Measurements from ENCODE around the gene AAGAB. TPM values are rescaled to one million over a fixed set of nuclear protein-coding genes. Genes with fewer than 3 reads are reported as not detected.

The AAGAB gene
- total RNA-seq, 1 experiment from 2014 or later, result 46.3 TPM

DNA sequence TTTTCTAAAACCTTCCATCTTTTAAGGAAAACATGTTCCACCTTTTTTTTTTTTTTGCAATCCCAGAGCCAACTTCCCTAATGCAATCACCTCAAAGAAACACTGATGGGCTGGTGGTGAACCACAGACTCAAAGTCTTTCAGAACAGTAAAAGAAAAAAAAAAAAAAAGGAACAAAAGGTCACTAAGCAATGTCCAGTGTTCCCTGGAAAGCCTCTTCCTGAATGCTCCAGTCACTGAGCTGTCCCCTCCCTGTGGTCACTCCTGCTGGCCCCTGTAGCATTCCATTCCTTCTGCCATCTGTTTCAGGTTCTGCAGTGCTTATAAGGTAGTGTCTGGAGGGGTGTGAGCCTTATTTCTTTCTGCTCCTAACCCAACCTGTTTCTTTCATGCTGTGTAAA lies 53.3 kb downstream of the AAGAB start:
- no peak overlapping the region for H3K9ac ChIP-seq (ENCODE audit: low read length)
- no peak overlapping the region for H3K4me2 ChIP-seq (ENCODE audit: low read depth, low read length, poor library complexity, severe bottlenecking)
- H3K36me3 ChIP-seq (ENCODE audit: insufficient read depth, low read length), result no peaks in the 10 kb centered on the region
- H3K9me2 ChIP-seq (replicated peaks; ENCODE audit: insufficient read depth, low read length), result no peaks in the 10 kb centered on the region
- no peaks in the 10 kb centered on the region for H3K79me2 ChIP-seq (ENCODE audit: low read length)
- no peak overlapping the region for H2AFZ ChIP-seq (ENCODE audit: low read length)
- DNase-seq, result no peak
- no peaks in the 10 kb centered on the region for H4K20me1 ChIP-seq (ENCODE audit: insufficient read depth, low read depth, low read length)
- H3K4me1 ChIP-seq (ENCODE audit: low read length), result peaks cover 5% of the 10 kb centered on the region; the same call in 1 of the 2 replicates
- no peaks in the 10 kb centered on the region for H3K9me3 ChIP-seq (ENCODE audit: low read length)
- H3K27ac ChIP-seq (ENCODE audit: low read length), result no peak overlapping the region
- no peak overlapping the region for H3K4me3 ChIP-seq (ENCODE audit: low read length)
- no peaks in the 10 kb centered on the region for H3K27me3 ChIP-seq (ENCODE audit: low read length)

DNA sequence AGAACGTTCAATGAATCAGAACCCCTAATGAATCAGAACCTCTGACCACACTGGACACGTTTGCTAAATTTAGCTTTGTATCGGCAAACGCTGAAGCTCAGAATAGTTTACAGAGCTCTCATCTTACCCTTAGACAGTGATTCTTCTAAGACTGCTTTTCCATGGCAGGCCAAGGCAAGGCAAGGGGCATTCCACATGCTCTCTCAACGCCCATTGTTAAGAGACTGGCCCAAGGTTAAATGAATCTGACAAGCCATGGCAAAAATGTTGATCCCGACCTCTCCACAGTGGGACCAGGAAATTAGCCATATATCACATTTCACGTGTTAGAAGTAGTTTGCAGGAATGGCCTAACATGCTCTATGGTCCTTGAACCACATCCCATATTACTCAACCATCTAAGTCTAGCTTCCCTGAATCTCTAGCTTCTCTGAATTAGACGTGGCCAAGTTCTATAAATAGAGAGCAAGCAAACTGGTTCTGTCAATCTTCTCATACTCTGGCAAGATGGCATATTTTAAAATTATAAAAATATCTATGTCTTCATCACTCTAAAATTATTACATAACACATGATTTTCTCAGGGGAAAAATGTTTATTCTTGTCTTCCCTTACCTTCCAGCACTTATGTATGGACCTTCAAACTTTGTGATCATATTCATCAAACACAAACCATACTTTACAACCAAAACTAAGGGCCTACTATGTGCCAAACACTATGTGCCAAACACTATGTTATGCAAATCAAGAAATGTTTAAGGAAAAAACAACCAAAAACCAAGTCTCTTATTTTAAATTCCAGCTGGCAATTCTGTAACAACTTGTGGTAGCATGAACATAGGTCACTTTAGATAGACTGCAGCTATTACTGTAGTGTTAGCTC lies 54.3 kb downstream of the AAGAB start:
- Histone ChIP-seq H3K27ac (ENCODE audit: low read length) (no peak overlapping the region), H3K9me3 (ENCODE audit: low read length) (no peaks in the 10 kb centered on the region), H2AFZ (ENCODE audit: low read length) (no peak overlapping the region), H3K9me2 (replicated peaks; ENCODE audit: insufficient read depth, low read length) (no peaks in the 10 kb centered on the region), H3K4me1 (ENCODE audit: low read length) (peaks cover 5% of the 10 kb centered on the region; the same call in 1 of the 2 replicates), H3K27me3 (ENCODE audit: low read length) (no peaks in the 10 kb centered on the region), H3K79me2 (ENCODE audit: low read length) (no peaks in the 10 kb centered on the region), H3K4me3 (ENCODE audit: low read length) (no peak overlapping the region), H3K36me3 (ENCODE audit: insufficient read depth, low read length) (no peaks in the 10 kb centered on the region), H3K9ac (ENCODE audit: low read length) (no peak overlapping the region), H4K20me1 (ENCODE audit: insufficient read depth, low read depth, low read length) (no peaks in the 10 kb centered on the region), H3K4me2 (ENCODE audit: low read depth, low read length, poor library complexity, severe bottlenecking) (no peak overlapping the region)
- no peak for DNase-seq

DNA sequence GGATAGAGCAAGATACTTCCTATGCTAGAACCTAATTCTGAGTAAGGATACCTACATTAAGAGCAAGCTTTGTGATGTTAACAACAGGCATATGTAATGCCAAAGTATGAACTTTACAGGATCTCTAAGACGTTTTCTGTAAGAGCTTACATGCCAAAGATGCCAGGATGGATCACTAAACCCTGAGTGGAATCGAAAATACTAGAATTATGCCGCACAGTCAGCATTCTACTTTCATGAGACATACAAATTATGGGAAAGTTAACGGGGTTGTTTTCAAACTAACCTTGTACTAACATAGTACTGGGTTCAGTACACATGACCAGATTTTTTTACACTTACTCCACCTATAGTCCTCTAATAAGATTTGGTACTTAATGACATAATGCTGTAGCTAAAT lies 55.1 kb downstream of the AAGAB start:
- peaks cover 5% of the 10 kb centered on the region; the same call in 1 of the 2 replicates for H3K4me1 ChIP-seq (ENCODE audit: low read length)
- DNase-seq, result no peak
- H3K36me3 ChIP-seq (ENCODE audit: insufficient read depth, low read length), result no peaks in the 10 kb centered on the region; the same call in 1 of the 2 replicates
- no peak overlapping the region for H3K27ac ChIP-seq (ENCODE audit: low read length)
- no peaks in the 10 kb centered on the region for H3K9me3 ChIP-seq (ENCODE audit: low read length)
- H3K27me3 ChIP-seq (ENCODE audit: low read length), result no peaks in the 10 kb centered on the region
- H3K9ac ChIP-seq (ENCODE audit: low read length), result no peak overlapping the region
- H3K79me2 ChIP-seq (ENCODE audit: low read length), result no peaks in the 10 kb centered on the region
- no peak overlapping the region for H3K4me2 ChIP-seq (ENCODE audit: low read depth, low read length, poor library complexity, severe bottlenecking)
- no peaks in the 10 kb centered on the region for H3K9me2 ChIP-seq (replicated peaks; ENCODE audit: insufficient read depth, low read length)
- no peak overlapping the region for H3K4me3 ChIP-seq (ENCODE audit: low read length)
- H4K20me1 ChIP-seq (ENCODE audit: insufficient read depth, low read depth, low read length), result no peaks in the 10 kb centered on the region
- H2AFZ ChIP-seq (ENCODE audit: low read length), result no peak overlapping the region

DNA sequence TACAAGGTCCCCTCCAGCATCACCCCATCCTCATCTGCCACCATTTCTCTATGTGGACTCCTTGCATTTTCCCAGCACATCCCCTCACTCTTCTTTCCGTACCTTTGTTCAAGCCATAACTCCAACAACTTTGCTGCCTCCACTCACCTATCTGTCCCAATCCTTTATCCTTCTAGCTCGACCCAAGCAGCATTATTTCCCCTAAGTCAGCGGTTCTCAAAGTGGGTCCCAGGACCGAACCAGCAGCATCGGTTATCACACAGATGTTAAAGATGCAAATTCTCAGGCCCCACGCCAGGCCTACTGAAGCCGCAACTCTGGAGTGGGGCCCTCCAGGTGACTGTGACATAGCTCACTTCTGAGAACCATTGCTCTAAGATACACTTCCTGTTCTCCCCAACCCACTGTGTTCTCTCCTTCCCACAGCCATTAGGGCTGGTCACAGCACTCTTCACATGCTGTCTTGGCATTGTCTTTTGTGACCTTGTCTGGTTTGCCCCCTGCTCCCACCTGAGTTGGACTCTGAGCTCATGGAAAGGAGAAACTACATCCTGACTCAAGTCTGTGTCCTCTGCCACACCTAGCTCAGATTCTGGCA lies 56.2 kb downstream of the AAGAB start:
- H3K79me2 ChIP-seq (ENCODE audit: low read length), result no peaks in the 10 kb centered on the region
- H3K27me3 ChIP-seq (ENCODE audit: low read length), result no peaks in the 10 kb centered on the region
- H3K4me2 ChIP-seq (ENCODE audit: low read depth, low read length, poor library complexity, severe bottlenecking), result no peak overlapping the region
- H4K20me1 ChIP-seq (ENCODE audit: insufficient read depth, low read depth, low read length), result no peaks in the 10 kb centered on the region
- no peaks in the 10 kb centered on the region for H3K9me2 ChIP-seq (replicated peaks; ENCODE audit: insufficient read depth, low read length)
- no peak overlapping the region for H3K27ac ChIP-seq (ENCODE audit: low read length)
- no peak overlapping the region for H2AFZ ChIP-seq (ENCODE audit: low read length)
- H3K9ac ChIP-seq (ENCODE audit: low read length), result no peak overlapping the region
- no peaks in the 10 kb centered on the region; the same call in 1 of the 2 replicates for H3K36me3 ChIP-seq (ENCODE audit: insufficient read depth, low read length)
- H3K4me1 ChIP-seq (ENCODE audit: low read length), result peaks cover 5% of the 10 kb centered on the region; the same call in 1 of the 2 replicates
- no peak overlapping the region for H3K4me3 ChIP-seq (ENCODE audit: low read length)
- H3K9me3 ChIP-seq (ENCODE audit: low read length), result no peaks in the 10 kb centered on the region
- no peak for DNase-seq

DNA sequence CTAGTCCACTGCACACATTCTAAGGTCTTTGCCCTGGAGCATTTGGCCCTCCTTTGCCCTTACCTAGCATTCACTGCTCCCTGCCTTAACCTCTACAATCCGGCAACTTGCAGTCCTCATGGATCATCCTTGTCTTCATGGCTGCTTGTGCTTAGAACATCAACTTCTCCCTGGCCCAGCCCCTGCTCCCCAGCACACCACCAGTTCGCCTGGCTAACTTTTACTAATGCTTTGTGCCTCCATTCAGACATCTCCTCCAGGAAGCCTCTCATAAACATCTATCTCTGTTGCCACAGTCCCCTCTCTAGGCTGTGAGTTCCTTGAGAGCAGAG lies 57.1 kb downstream of the AAGAB start:
- H3K9me2 ChIP-seq (replicated peaks; ENCODE audit: insufficient read depth, low read length), result no peaks in the 10 kb centered on the region
- no peaks in the 10 kb centered on the region for H4K20me1 ChIP-seq (ENCODE audit: insufficient read depth, low read depth, low read length)
- no peaks in the 10 kb centered on the region; the same call in 1 of the 2 replicates for H3K36me3 ChIP-seq (ENCODE audit: insufficient read depth, low read length)
- H2AFZ ChIP-seq (ENCODE audit: low read length), result no peak overlapping the region
- no peak overlapping the region for H3K4me3 ChIP-seq (ENCODE audit: low read length)
- H3K4me1 ChIP-seq (ENCODE audit: low read length), result peaks cover 7% of the 10 kb centered on the region
- DNase-seq, result no peak
- H3K9me3 ChIP-seq (ENCODE audit: low read length), result no peaks in the 10 kb centered on the region
- no peak overlapping the region for H3K9ac ChIP-seq (ENCODE audit: low read length)
- no peak overlapping the region for H3K4me2 ChIP-seq (ENCODE audit: low read depth, low read length, poor library complexity, severe bottlenecking)
- no peaks in the 10 kb centered on the region for H3K27me3 ChIP-seq (ENCODE audit: low read length)
- H3K27ac ChIP-seq (ENCODE audit: low read length), result no peak overlapping the region
- no peaks in the 10 kb centered on the region for H3K79me2 ChIP-seq (ENCODE audit: low read length)

DNA sequence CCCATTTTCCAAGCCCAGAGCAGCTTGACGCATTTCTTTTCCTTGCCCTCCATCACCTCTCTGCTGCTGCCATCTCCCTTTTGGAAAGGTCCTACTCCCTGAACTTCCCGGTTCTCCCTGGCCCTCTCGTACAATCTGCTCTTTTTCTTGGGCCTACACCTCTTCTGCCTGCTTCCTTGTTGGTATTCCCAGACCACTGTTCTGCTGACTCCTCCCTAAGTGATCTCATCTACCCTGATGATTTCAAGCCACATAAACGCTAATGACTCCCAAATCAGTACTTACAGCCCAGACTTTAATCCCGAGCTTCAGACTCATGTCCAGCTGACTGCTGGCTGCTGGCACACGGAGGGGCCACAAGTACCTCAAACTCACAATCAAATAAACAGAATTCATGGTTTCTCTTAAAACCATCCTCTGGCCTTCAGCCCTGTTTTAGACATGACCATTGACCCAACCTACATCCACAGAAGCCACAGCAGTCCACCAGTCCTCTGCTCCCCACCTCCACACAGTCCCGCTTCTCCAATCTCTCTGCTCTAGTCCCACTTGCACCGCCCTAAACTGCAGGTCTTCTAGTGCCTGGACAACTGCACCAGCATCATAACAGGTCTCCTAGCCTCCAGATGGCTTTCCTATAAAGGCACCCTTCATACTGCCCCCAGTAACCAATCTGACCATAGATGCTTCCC lies 57.6 kb downstream of the AAGAB start:
- H3K9me3 ChIP-seq (ENCODE audit: low read length), result no peaks in the 10 kb centered on the region

DNA sequence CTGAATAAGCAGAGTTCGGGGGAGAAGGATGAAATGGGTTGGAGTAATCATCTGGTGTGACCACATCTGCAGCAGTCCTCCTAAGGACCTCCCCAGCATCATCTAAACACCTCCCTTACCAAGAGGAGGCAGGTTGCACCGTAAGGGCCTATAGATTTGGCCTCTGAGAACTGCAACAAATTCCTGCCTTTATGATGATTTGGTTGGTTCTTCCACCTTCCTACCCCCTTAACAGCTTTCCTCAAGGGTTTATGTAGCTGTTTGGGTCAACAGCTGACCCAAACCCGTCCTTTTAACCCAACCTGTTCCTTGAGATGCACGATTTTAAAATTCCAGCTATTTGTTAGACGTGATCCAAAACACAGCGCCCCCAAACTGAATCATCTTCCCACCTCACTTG lies 58.2 kb downstream of the AAGAB start:
- H3K36me3 ChIP-seq (ENCODE audit: insufficient read depth, low read length), result no peaks in the 10 kb centered on the region; the same call in 1 of the 2 replicates
- H3K79me2 ChIP-seq (ENCODE audit: low read length), result no peaks in the 10 kb centered on the region
- H3K4me3 ChIP-seq (ENCODE audit: low read length), result no peak overlapping the region
- H2AFZ ChIP-seq (ENCODE audit: low read length), result no peak overlapping the region
- H3K4me2 ChIP-seq (ENCODE audit: low read depth, low read length, poor library complexity, severe bottlenecking), result no peak overlapping the region
- H3K27me3 ChIP-seq (ENCODE audit: low read length), result no peaks in the 10 kb centered on the region
- no peak overlapping the region for H3K27ac ChIP-seq (ENCODE audit: low read length)
- H4K20me1 ChIP-seq (ENCODE audit: insufficient read depth, low read depth, low read length), result no peaks in the 10 kb centered on the region
- no peak overlapping the region for H3K9ac ChIP-seq (ENCODE audit: low read length)
- DNase-seq, result no peak
- peaks cover 19% of the 10 kb centered on the region for H3K4me1 ChIP-seq (ENCODE audit: low read length)
- H3K9me2 ChIP-seq (replicated peaks; ENCODE audit: insufficient read depth, low read length), result no peaks in the 10 kb centered on the region
- no peaks in the 10 kb centered on the region for H3K9me3 ChIP-seq (ENCODE audit: low read length)

More for the DNA sequence above, 57.6 kb downstream of the AAGAB start:
- peaks cover 13% of the 10 kb centered on the region for H3K4me1 ChIP-seq (ENCODE audit: low read length)
- H3K27ac ChIP-seq (ENCODE audit: low read length), result no peak overlapping the region
- H3K27me3 ChIP-seq (ENCODE audit: low read length), result no peaks in the 10 kb centered on the region
- H3K36me3 ChIP-seq (ENCODE audit: insufficient read depth, low read length), result no peaks in the 10 kb centered on the region; the same call in 1 of the 2 replicates
- no peak overlapping the region for H3K9ac ChIP-seq (ENCODE audit: low read length)
- no peaks in the 10 kb centered on the region for H3K9me2 ChIP-seq (replicated peaks; ENCODE audit: insufficient read depth, low read length)
- no peaks in the 10 kb centered on the region for H4K20me1 ChIP-seq (ENCODE audit: insufficient read depth, low read depth, low read length)
- no peak overlapping the region for H3K4me3 ChIP-seq (ENCODE audit: low read length)
- no peak for DNase-seq
- H2AFZ ChIP-seq (ENCODE audit: low read length), result no peak overlapping the region
- H3K79me2 ChIP-seq (ENCODE audit: low read length), result no peaks in the 10 kb centered on the region
- no peak overlapping the region for H3K4me2 ChIP-seq (ENCODE audit: low read depth, low read length, poor library complexity, severe bottlenecking)

DNA sequence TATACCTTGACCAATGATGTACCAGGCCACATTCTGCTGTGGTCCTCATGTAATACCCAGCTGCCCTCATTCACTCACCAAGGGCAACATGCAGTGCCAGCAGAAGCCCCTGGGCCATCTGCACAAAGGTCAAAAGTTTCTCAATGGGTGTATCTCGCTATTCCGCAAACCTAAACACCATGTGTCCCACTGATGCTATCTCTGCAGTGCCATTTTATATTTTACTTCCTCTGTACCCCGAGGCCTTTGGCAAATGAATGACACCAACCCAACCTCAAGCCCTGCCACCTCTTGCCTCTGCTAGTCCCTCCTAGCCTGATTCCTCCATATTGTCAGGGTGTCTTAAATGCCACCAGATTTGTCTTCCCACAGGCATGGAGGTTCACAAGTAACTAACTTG lies 59.2 kb downstream of the AAGAB start:
- DNase-seq, result no peak
- Histone ChIP-seq H3K4me1 (ENCODE audit: low read length) (peaks cover 16% of the 10 kb centered on the region), H3K4me2 (ENCODE audit: low read depth, low read length, poor library complexity, severe bottlenecking) (no peak overlapping the region), H3K4me3 (ENCODE audit: low read length) (no peak overlapping the region), H2AFZ (ENCODE audit: low read length) (no peak overlapping the region), H3K27ac (ENCODE audit: low read length) (no peak overlapping the region), H3K36me3 (ENCODE audit: insufficient read depth, low read length) (no peaks in the 10 kb centered on the region; the same call in 1 of the 2 replicates), H3K27me3 (ENCODE audit: low read length) (no peaks in the 10 kb centered on the region), H3K79me2 (ENCODE audit: low read length) (no peaks in the 10 kb centered on the region), H4K20me1 (ENCODE audit: insufficient read depth, low read depth, low read length) (no peaks in the 10 kb centered on the region), H3K9me3 (ENCODE audit: low read length) (no peaks in the 10 kb centered on the region), H3K9ac (ENCODE audit: low read length) (no peak overlapping the region), H3K9me2 (replicated peaks; ENCODE audit: insufficient read depth, low read length) (no peaks in the 10 kb centered on the region)
